WTC11 (cell line): ENCODE results near the gene ACVR1B. TPM values are rescaled to one million over a fixed set of nuclear protein-coding genes. Genes with fewer than 3 reads are reported as not detected.
A peak's percentile ranks its signal among the peaks of the same experiment; 100 is the strongest.

Experiments
- ATAC-seq: fragments of 200-7000 bp; cut with Tn5 transposase; 2 replicates; pipeline ENCODE4 v1.10.0; 2021; ENCODE audit warnings: mild to moderate bottlenecking, moderate library complexity
- CTCF ChIA-PET: fragments of 300-600 bp; sonication (Branson Sonifier 250); formaldehyde crosslinking; loops from one replicate; lab custom pipeline; 2021; ENCODE audit warnings: antibody characterized with exemption; lab: Charles Lee
- POLR2A ChIA-PET: fragments of 350-600 bp; sonication (Branson Sonifier 250); formaldehyde crosslinking; loops from one replicate; lab custom pipeline; 2021; ENCODE audit warnings: antibody characterized with exemption; lab: Charles Lee
- DNase-seq: peaks from one replicate; pipeline ENCODE4 v3.0.0; 2021; ENCODE audit warnings: low spot score
- H3K27ac Mint-ChIP-seq: 2 replicates; pipeline ENCODE4 v1.8.0; 2021; ENCODE audit warnings: mixed read lengths
- H3K27me3 Mint-ChIP-seq: 2 replicates; pipeline ENCODE4 v1.8.0; 2021; ENCODE audit warnings: low read depth, mild to moderate bottlenecking, moderate library complexity, mixed read lengths
- H3K36me3 Mint-ChIP-seq: 2 replicates; pipeline ENCODE4 v1.8.0; 2021; ENCODE audit warnings: mixed read lengths
- H3K4me1 Mint-ChIP-seq: 2 replicates; pipeline ENCODE4 v1.8.0; 2022; ENCODE audit warnings: mixed read lengths
- H3K4me3 Mint-ChIP-seq: 2 replicates; pipeline ENCODE4 v1.8.0; 2021; ENCODE audit warnings: mild to moderate bottlenecking, moderate library complexity, mixed read lengths
- H3K9me3 Mint-ChIP-seq: 2 replicates; pipeline ENCODE4 v1.8.0; 2021; ENCODE audit warnings: mixed read lengths
- ARID4B ChIP-seq: sonication (generic); formaldehyde crosslinking; IDR thresholded peaks from 2 replicates; pipeline ENCODE4 v1.8.0; 2023; ENCODE audit warnings: missing genetic modification reagents, mild to moderate bottlenecking, borderline replicate concordance
- CDX4 ChIP-seq: fragments of 250-450 bp; sonication (Bioruptor Pico); IDR thresholded peaks from 2 replicates; pipeline ENCODE4 v1.9.0; 2021; ENCODE audit warnings: moderate library complexity, mild to moderate bottlenecking, inconsistent platforms, borderline replicate concordance
- E2F1 ChIP-seq: sonication (generic); formaldehyde crosslinking; IDR thresholded peaks from 2 replicates; pipeline ENCODE4 v1.8.0; 2022; ENCODE audit warnings: mild to moderate bottlenecking, missing genetic modification reagents
- E2F5 ChIP-seq: sonication (generic); formaldehyde crosslinking; IDR thresholded peaks from 2 replicates; pipeline ENCODE4 v1.8.1; 2022; ENCODE audit warnings: mild to moderate bottlenecking, moderate library complexity, missing genetic modification reagents
- FOXP1 ChIP-seq: sonication (generic); formaldehyde crosslinking; IDR thresholded peaks from 2 replicates; pipeline ENCODE4 v1.8.0; 2022; ENCODE audit warnings: missing genetic modification reagents, mild to moderate bottlenecking, moderate library complexity, borderline replicate concordance
- GRHL2 ChIP-seq: fragments of 250-450 bp; sonication (Bioruptor Pico); IDR thresholded peaks from 2 replicates; pipeline ENCODE4 v1.8.0; 2022; ENCODE audit warnings: mild to moderate bottlenecking, moderate library complexity; ENCODE audit not compliant: insufficient replicate concordance, severe bottlenecking
- HMGA2 ChIP-seq: fragments of 250-450 bp; sonication (Bioruptor Pico); IDR thresholded peaks from 2 replicates; pipeline ENCODE4 v1.4.0; 2021; ENCODE audit warnings: mild to moderate bottlenecking, moderate library complexity
- MXD4 ChIP-seq: fragments of 250-450 bp; sonication (Bioruptor Pico); IDR thresholded peaks from 2 replicates; pipeline ENCODE4 v1.8.0; 2021; ENCODE audit warnings: mild to moderate bottlenecking, moderate library complexity, borderline replicate concordance
- MYBL2 ChIP-seq: sonication (generic); formaldehyde crosslinking; IDR thresholded peaks from 2 replicates; pipeline ENCODE4 v1.8.1; 2023; ENCODE audit warnings: mild to moderate bottlenecking, moderate library complexity, missing genetic modification reagents
- NFATC4 ChIP-seq: fragments of 250-450 bp; sonication (Bioruptor Pico); IDR thresholded peaks from 2 replicates; pipeline ENCODE4 v1.9.0; 2021; ENCODE audit warnings: mild to moderate bottlenecking
- NFYB ChIP-seq: sonication (generic); formaldehyde crosslinking; conservative IDR thresholded peaks from 2 replicates; pipeline ENCODE4 v1.8.0; 2022; ENCODE audit warnings: low read depth, missing genetic modification reagents
- NR2C2 ChIP-seq: sonication (generic); formaldehyde crosslinking; IDR thresholded peaks from 2 replicates; pipeline ENCODE4 v1.8.0; 2022; ENCODE audit warnings: mild to moderate bottlenecking, missing genetic modification reagents
- OVOL2 ChIP-seq: fragments of 250-450 bp; sonication (Bioruptor Pico); IDR thresholded peaks from 2 replicates; pipeline ENCODE4 v1.9.0; 2021; ENCODE audit warnings: mild to moderate bottlenecking, borderline replicate concordance
- SP1 ChIP-seq: sonication (generic); formaldehyde crosslinking; conservative IDR thresholded peaks from 2 replicates; pipeline ENCODE4 v1.8.1; 2022; ENCODE audit warnings: missing genetic modification reagents
- ZBTB43 ChIP-seq: sonication (generic); formaldehyde crosslinking; IDR thresholded peaks from 2 replicates; pipeline ENCODE4 v1.8.1; 2023; ENCODE audit warnings: mild to moderate bottlenecking, missing genetic modification reagents
- ZNF138 ChIP-seq: sonication (generic); formaldehyde crosslinking; conservative IDR thresholded peaks from 2 replicates; pipeline ENCODE4 v1.8.1; 2022; ENCODE audit warnings: mild to moderate bottlenecking, moderate library complexity, missing genetic modification reagents
- ZNF263 ChIP-seq: sonication (generic); formaldehyde crosslinking; IDR thresholded peaks from 2 replicates; pipeline ENCODE4 v1.8.1; 2022; ENCODE audit warnings: low read depth, mild to moderate bottlenecking, moderate library complexity, missing genetic modification reagents
- ZNF281 ChIP-seq: sonication (generic); formaldehyde crosslinking; IDR thresholded peaks from 2 replicates; pipeline ENCODE4 v1.8.0; 2023; ENCODE audit warnings: mild to moderate bottlenecking, missing genetic modification reagents
- ZNF423 ChIP-seq: fragments of 250-450 bp; sonication (Bioruptor Pico); IDR thresholded peaks from 2 replicates; pipeline ENCODE4 v2.1.2; 2022; ENCODE audit warnings: mild to moderate bottlenecking, moderate library complexity
- total RNA-seq: library from RNA; stranded (reverse); gene quantifications from 3 replicates; pipeline ENCODE4 v1.2.3, GENCODE V29; 2021

ACVR1B gene
- total RNA-seq, 1 experiment from 2014 or later = 24.1 TPM

- TF ChIP-seq FOXP1 (CRISPR knock-in tag) (no peak), ZNF263 (CRISPR knock-in tag) (no peak), ZBTB43 (CRISPR knock-in tag) (no peak)
Measured at GRCh38 chr12:52005218-52005902, 53.9 kb downstream of the ACVR1B start (continued).

GRCh38 chr12:52005903-52006703, 54.6 kb downstream of the ACVR1B start:
- H3K36me3 Mint-ChIP-seq = 0 out of 2 replicates have a peak, but pooled peaks cover 2% of the 10 kb centered on the region
- H3K27me3 Mint-ChIP-seq = peaks cover 51% of the 10 kb centered on the region
- DNase-seq = peak; percentile 41
- H3K4me1 Mint-ChIP-seq = peaks cover 34% of the 10 kb centered on the region
- no peak overlapping the region for H3K27ac Mint-ChIP-seq
- peak overlapping the region; percentile 88 for H3K4me3 Mint-ChIP-seq
- TF ChIP-seq ZNF138 (CRISPR knock-in tag) (no peak), CDX4 (CRISPR knock-in tag) (no peak), ZNF281 (0 out of 2 replicates have a peak, but pooled peaks have one; percentile 38), NFATC4 (CRISPR knock-in tag) (no peak), MYBL2 (CRISPR knock-in tag) (no peak), HMGA2 (CRISPR knock-in tag) (no peak)
- POLR2A ChIA-PET = no interaction called here
- no peaks in the 10 kb centered on the region for H3K9me3 Mint-ChIP-seq
- ATAC-seq = peak; percentile 6
- CTCF ChIA-PET = interaction anchor here (0.7 to 38.0 kb wide), 11 partner anchors 11 to 192 kb away, joined by 3 to 1431 read pairs (median 4); partner anchors contain the start of gene NR4A1

- Mint-ChIP-seq H3K4me3 (peak within 1 kb of the TSS; percentile 88), H3K4me1 (peaks cover 36% of the 10 kb centered on the region), H3K27ac (no peak within 1 kb of the TSS), H3K9me3 (no peaks in the 10 kb centered on the region), H3K27me3 (peaks cover 53% of the 10 kb centered on the region), H3K36me3 (0 out of 2 replicates have a peak, but pooled peaks cover 2% of the 10 kb centered on the region)
- POLR2A ChIA-PET = no interaction called here
- TF ChIP-seq NR2C2 (CRISPR knock-in tag) (no peak), GRHL2 (no peak), E2F1 (CRISPR knock-in tag) (no peak), NFYB (CRISPR knock-in tag) (no peak), MXD4 (CRISPR knock-in tag) (no peak), E2F5 (CRISPR knock-in tag) (no peak), MYBL2 (CRISPR knock-in tag) (no peak), ARID4B (CRISPR knock-in tag) (no peak), OVOL2 (CRISPR knock-in tag) (no peak), SP1 (CRISPR knock-in tag) (0 out of 2 replicates have a peak, but pooled peaks have one; percentile 22), ZNF423 (CRISPR knock-in tag) (peak; percentile 40; the same call in 1 of the 2 replicates)
- ATAC-seq (peak; percentile 3), DNase-seq (peak; percentile 47)
- CTCF ChIA-PET = interaction anchor here (0.7 to 38.0 kb wide), 11 partner anchors 12 to 192 kb away, joined by 3 to 1431 read pairs (median 4); partner anchors contain the start of gene NR4A1
Measured at GRCh38 chr12:52006726-52007157, 55.2 kb downstream of the ACVR1B start, which contains the start of gene TAMALIN. Gene TAMALIN, plus strand, starts transcription at chr12:52006946. Its CDS starts 74 bp downstream, at chr12:52007020.
